BLaER1 treated with 17β-estradiol and CSF1 and Interleukin-3, amounts not matched to agents 10 nM and 100 nM (cell line): ENCODE measurements around the gene MTMR12.

Source experiments
- H3K27ac ChIP-seq, 11 experiments: shearing (Covaris generic); formaldehyde crosslinking; 2 replicates each; pipeline ENCODE4 v1.8.1; 2022
- H3K27me3 ChIP-seq, 11 experiments: shearing (Covaris generic); formaldehyde crosslinking; 2 replicates each; pipeline ENCODE4 v1.8.1; 2022
- H3K36me3 ChIP-seq, 11 experiments: shearing (Covaris generic); formaldehyde crosslinking; 2 replicates each; pipeline ENCODE4 v1.8.1; 2022
- H3K4me1 ChIP-seq, 10 experiments: shearing (Covaris generic); formaldehyde crosslinking; 2 replicates each; pipeline ENCODE4 v1.8.1; 2022
- H3K4me2 ChIP-seq, 11 experiments: shearing (Covaris generic); formaldehyde crosslinking; 2 replicates each; pipeline ENCODE4 v1.8.1; 2022
- H3K4me3 ChIP-seq, 10 experiments: shearing (Covaris generic); formaldehyde crosslinking; 2 replicates each; pipeline ENCODE4 v1.8.1; 2022
- H3K9ac ChIP-seq, 11 experiments: shearing (Covaris generic); formaldehyde crosslinking; 2 replicates each; pipeline ENCODE4 v1.8.1; 2022
- H3K9me3 ChIP-seq, 11 experiments: shearing (Covaris generic); formaldehyde crosslinking; replicated peaks in 1 of 11; 2 replicates each; pipeline ENCODE4 v1.8.1; 2022
- H4K20me1 ChIP-seq, 11 experiments: shearing (Covaris generic); formaldehyde crosslinking; 2 replicates each; pipeline ENCODE4 v1.8.1; 2022
- Cebpa-rat ChIP-seq, 11 experiments: shearing (Covaris generic); IDR thresholded peaks; 2 replicates each; pipeline ENCODE4 v1.8.1; 2022

Gene MTMR12

DNA sequence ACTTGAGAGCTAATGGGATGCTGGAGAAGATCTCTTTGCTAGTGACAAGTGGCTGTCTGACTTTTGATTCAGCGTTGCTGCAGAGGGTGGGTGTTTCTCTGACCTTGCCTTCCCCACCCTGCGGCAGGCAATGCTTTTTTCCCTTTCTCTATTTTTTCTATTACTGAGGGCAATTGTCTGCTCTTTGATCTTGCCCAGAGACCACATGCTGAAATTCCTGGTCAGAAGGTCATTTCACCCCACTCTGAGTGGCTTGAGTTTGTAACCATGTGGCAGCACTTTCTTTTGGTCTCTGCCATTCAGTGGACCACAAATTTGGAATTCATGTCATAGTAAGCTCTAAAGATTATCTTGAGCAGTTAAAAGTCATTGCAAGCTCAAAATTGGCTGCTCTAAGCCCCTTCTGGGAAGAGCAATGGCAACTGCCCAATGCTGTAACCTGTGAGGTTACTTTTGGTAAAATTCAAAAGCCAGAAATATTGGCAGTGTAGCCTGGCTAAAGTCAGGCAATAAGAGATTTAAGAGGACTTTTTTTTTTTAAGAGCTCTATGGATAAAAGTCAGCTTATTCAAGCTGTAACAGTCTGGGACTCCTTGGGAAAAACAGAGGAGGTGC, 30.4 kb upstream of the MTMR12 start:
- Histone ChIP-seq H3K9ac (no peak overlapping the region), H3K27ac (no peak overlapping the region), H3K27me3 (no peaks in the 10 kb centered on the region), H3K36me3 (peaks cover 0 to 7% (median 4%) of the 10 kb centered on the region in 11 experiments; a peak in 3 of 22 replicates), H4K20me1 (no peaks in the 10 kb centered on the region), H3K4me1 (no peaks in the 10 kb centered on the region), H3K9me3 (peaks cover 93 to 98% (median 96%) of the 10 kb centered on the region in 11 experiments), H3K4me2 (no peak overlapping the region), H3K4me3 (no peak overlapping the region)
- no peak for TF ChIP-seq Cebpa-rat (IDR thresholded peaks at IDR 0.05)

DNA sequence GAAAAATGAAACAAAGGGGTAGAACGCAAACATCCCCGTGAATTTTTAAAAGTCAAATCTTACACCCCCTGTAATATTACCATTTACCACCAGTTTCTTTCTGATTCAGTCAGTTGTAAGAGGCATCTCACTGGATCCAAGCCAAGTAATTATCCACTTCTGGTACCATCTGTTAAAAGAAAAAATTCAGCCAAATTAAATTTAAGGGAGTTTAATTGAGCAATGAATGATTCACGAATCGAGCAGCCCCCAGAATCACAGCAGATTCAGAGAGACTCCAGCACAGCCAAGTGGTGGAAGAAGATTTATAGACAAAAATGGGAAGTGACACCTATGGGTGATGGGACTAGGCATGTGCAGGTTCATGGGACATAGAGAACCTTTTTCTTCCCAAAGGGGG, 29.9 kb upstream of the MTMR12 start:
- peaks cover 93 to 98% (median 96%) of the 10 kb centered on the region in 11 experiments for H3K9me3 ChIP-seq
- H3K36me3 ChIP-seq: peaks cover 0 to 5% (median under 1%) of the 10 kb centered on the region in 11 experiments; a peak in 2 of 22 replicates
- no peaks in the 10 kb centered on the region for H3K4me1 ChIP-seq
- no peaks in the 10 kb centered on the region for H3K27me3 ChIP-seq
- H3K27ac ChIP-seq: no peak overlapping the region
- TF ChIP-seq Cebpa-rat (IDR thresholded peaks at IDR 0.05): no peak
- H3K9ac ChIP-seq: no peak overlapping the region
- no peaks in the 10 kb centered on the region for H4K20me1 ChIP-seq
- no peak overlapping the region for H3K4me3 ChIP-seq
- H3K4me2 ChIP-seq: no peak overlapping the region

DNA sequence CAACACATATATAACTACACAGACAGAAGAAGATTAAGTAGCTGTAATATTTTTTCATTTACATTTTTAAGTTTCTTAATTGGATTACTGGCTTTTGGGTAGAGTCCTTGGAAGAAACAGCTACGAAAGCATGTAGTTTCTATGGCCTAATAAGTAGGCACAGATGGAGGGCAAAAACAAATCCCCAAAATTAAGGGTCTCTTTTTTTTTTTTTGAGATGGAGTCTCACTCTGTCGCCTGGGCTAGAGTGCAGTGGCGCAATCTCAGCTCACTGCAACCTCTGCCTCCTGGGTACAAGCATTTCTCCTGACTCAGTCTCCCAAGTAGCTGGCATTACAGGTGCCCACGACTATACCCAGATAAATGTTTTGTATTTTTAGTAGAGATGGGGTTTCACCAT, 27.1 kb upstream of the MTMR12 start:
- Histone ChIP-seq H3K9me3 (peaks cover 89 to 100% (median 96%) of the 10 kb centered on the region in 11 experiments), H3K27me3 (no peaks in the 10 kb centered on the region)
- no peak for TF ChIP-seq Cebpa-rat (IDR thresholded peaks at IDR 0.05)

DNA sequence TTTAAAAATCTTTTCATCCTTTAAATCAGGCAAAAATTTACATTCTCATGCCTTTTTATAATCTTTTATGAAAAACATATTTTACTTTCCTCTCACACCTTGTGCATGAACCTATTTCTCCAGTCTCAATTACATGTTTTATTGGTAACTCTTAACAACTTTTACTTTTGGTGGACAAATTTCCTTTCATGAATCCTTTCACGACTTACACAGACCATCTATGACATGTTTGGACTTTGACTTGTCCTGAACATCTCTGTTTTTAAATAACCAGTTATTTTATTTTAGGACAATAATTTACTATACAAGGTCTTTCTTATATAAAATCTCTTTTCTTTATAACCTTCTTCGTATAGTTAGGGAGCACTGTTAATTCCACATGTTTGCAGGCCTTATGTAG, 26.5 kb upstream of the MTMR12 start:
- no peak overlapping the region for H3K9ac ChIP-seq
- H3K9me3 ChIP-seq: peaks cover 82 to 99% (median 93%) of the 10 kb centered on the region in 11 experiments
- no peaks in the 10 kb centered on the region for H3K4me1 ChIP-seq
- H3K4me3 ChIP-seq: peak overlapping the region in 1 of 10 experiments; percentile 31; a peak in 3 of 20 replicates
- H3K36me3 ChIP-seq: peaks cover 0 to 5% (median 0%) of the 10 kb centered on the region in 11 experiments; a peak in 1 of 22 replicates
- TF ChIP-seq Cebpa-rat (IDR thresholded peaks at IDR 0.05): no peak
- H3K4me2 ChIP-seq: no peak overlapping the region
- no peaks in the 10 kb centered on the region for H3K27me3 ChIP-seq
- no peak overlapping the region for H3K27ac ChIP-seq
- no peaks in the 10 kb centered on the region for H4K20me1 ChIP-seq

More for the DNA sequence above, 27.1 kb upstream of the MTMR12 start:
- H3K4me3 ChIP-seq: peak overlapping the region in 1 of 10 experiments; percentile 6; a peak in 3 of 20 replicates
- no peak overlapping the region for H3K4me2 ChIP-seq
- H3K4me1 ChIP-seq: no peaks in the 10 kb centered on the region
- H4K20me1 ChIP-seq: no peaks in the 10 kb centered on the region
- H3K36me3 ChIP-seq: peaks cover 0 to 5% (median 0%) of the 10 kb centered on the region in 11 experiments; a peak in 1 of 22 replicates
- no peak overlapping the region for H3K9ac ChIP-seq
- H3K27ac ChIP-seq: no peak overlapping the region

DNA sequence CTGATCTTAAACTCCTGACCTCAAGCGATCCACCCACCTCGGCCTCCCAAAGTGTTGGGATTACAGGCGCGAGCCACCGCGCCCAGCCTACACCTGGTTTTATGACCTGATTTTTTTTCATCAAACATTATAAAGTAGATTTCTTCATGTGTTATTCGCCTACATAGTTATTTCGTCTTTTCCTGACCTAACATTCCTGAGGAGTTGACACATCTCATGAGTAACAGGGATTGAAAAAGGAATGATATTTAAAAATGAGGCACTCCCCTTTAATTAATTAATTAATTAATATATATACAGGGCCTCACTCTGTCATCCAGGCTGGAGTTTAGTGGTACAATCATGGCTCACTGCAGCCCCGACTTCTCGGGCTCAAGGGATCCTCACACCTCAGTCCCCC, 20.2 kb upstream of the MTMR12 start:
- Histone ChIP-seq H4K20me1 (no peaks in the 10 kb centered on the region), H3K4me3 (no peak overlapping the region), H3K36me3 (no peaks in the 10 kb centered on the region), H3K9me3 (peaks cover 22 to 42% (median 35%) of the 10 kb centered on the region in 11 experiments), H3K4me2 (no peak overlapping the region), H3K4me1 (no peaks in the 10 kb centered on the region), H3K9ac (no peak overlapping the region), H3K27me3 (no peaks in the 10 kb centered on the region), H3K27ac (no peak overlapping the region)
- no peak for TF ChIP-seq Cebpa-rat (IDR thresholded peaks at IDR 0.05)

DNA sequence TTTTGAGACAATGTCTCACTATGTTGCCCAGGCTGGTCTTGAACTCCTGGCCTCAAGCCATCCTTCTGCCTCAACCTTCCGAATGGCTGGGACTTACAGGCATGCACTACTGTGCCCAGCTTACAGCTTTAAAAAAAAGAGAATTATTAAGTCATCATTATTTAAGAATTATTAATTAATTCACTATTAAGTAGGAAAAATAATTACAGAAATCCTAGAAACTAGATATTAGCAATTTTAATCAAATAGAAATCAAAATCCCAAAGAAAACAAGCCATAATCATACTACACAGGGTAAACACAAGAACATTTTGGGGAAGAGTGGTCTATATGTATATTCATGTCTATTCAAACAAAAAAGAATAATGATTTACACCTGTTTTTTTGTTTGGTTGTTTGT, 19.6 kb upstream of the MTMR12 start:
- no peak overlapping the region for H3K27ac ChIP-seq
- no peak overlapping the region for H3K4me2 ChIP-seq
- no peaks in the 10 kb centered on the region for H3K27me3 ChIP-seq
- H3K36me3 ChIP-seq: no peaks in the 10 kb centered on the region
- no peak overlapping the region for H3K9ac ChIP-seq
- H4K20me1 ChIP-seq: no peaks in the 10 kb centered on the region
- H3K4me3 ChIP-seq: no peak overlapping the region
- no peak for TF ChIP-seq Cebpa-rat (IDR thresholded peaks at IDR 0.05)
- H3K4me1 ChIP-seq: no peaks in the 10 kb centered on the region
- H3K9me3 ChIP-seq: peaks cover 16 to 36% (median 29%) of the 10 kb centered on the region in 11 experiments; a peak in 19 of 22 replicates

DNA sequence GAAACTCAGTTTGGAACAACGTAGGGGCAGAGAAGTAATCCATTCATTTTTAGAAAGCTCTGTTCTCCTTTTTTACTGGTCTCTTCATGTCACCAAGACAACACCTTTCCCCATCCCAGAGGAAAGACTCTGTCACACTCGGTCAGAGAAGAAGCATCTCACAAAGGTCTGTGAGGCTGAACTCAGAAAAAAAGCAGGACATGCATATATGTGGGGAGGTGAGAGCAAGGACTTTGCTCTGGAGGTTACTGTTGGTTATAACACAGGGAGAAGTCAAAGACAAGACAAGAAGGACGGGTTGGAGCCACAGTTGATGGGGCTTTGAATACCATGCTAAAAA, 19.2 kb upstream of the MTMR12 start:
- no peaks in the 10 kb centered on the region for H3K27me3 ChIP-seq
- no peak overlapping the region for H3K4me2 ChIP-seq
- H3K9ac ChIP-seq: no peak overlapping the region
- H3K27ac ChIP-seq: no peak overlapping the region
- H3K36me3 ChIP-seq: no peaks in the 10 kb centered on the region
- H3K9me3 ChIP-seq: peaks cover 11 to 31% (median 25%) of the 10 kb centered on the region in 11 experiments; a peak in 19 of 22 replicates
- no peaks in the 10 kb centered on the region for H4K20me1 ChIP-seq
- no peaks in the 10 kb centered on the region for H3K4me1 ChIP-seq
- no peak for TF ChIP-seq Cebpa-rat (IDR thresholded peaks at IDR 0.05)
- H3K4me3 ChIP-seq: no peak overlapping the region

DNA sequence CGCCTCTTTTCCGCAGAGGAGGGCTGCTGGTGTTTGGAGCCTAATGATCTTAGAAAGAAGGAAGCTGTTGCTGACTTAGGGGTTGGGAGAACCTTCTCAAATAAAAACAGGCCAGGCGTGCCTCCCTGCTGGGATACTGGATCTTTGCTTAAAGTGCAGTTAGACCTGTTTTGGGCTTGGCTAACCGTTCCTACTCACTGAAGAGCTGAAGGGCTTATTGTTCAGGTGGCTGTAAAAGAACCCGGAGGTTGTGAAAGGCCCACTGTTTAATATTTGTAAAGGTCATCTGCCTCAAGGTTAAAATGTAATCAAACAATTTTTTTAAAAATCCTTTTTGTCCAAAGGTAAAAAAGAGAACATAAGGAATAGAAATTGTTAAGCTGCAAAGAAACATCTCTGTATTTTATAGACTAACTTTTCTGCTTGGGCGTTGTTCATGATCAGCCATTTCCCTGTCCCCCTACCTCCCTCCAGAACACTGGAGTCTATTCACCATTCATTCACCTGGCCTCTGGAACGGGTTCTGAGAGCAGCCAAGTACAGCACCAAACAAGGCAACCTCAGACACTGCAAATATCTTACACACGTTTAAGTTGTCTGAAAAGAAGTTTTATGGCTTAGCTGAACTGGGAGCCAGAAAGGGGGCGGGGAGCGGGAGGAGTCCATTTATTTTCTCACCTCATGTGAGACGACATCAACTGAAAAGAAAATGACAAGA, 18.6 kb upstream of the MTMR12 start:
- H3K4me2 ChIP-seq: no peak overlapping the region
- peaks cover 6 to 26% (median 19%) of the 10 kb centered on the region in 11 experiments; a peak in 18 of 22 replicates for H3K9me3 ChIP-seq
- no peak overlapping the region for H3K27ac ChIP-seq
- H3K9ac ChIP-seq: no peak overlapping the region
- no peaks in the 10 kb centered on the region for H4K20me1 ChIP-seq
- H3K27me3 ChIP-seq: no peaks in the 10 kb centered on the region
- no peak overlapping the region for H3K4me3 ChIP-seq
- TF ChIP-seq Cebpa-rat (IDR thresholded peaks at IDR 0.05): no peak
- no peaks in the 10 kb centered on the region for H3K4me1 ChIP-seq
- H3K36me3 ChIP-seq: no peaks in the 10 kb centered on the region

DNA sequence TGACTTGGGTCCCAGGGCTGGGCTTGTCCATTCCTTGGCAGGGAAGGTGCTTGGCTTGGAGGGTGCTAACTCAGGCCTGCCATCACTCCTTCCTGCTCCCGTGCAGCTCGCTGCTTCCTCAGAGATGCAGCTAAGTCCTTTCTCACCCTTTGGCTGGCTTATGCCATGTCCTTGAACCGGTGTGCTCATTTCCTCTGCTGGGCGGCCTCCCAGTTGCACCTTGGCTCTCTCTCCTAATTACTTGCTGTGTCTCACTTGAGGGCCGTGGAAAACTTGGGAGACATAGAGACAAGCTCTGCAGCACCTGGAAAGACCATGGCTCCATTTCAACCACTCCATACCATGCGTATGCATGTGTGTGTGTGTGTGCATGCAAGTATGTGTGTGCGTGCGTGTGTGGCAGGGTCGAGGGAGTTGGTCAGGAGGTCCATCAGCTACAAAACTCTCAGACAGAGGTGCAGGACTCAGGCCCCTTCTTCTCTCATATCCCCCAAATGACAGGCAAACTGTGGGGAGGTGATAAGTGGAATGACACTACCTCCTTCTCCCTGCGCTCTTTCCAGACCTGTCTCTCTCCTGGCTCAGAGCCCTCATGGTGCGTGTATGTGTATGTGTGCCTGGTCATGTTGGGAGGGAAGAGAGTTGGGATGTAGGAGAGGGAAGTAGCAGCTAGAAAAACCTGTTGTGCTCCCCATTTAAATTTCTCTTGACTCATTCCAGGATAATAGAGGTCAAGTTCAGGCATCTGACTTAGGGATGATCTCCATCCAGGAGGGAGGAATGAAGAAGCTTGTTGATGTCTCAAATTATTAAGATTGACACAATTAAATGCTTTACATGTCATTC, 17.6 kb upstream of the MTMR12 start:
- no peak for TF ChIP-seq Cebpa-rat (IDR thresholded peaks at IDR 0.05)
- no peak overlapping the region for H3K27ac ChIP-seq
- H3K27me3 ChIP-seq: no peaks in the 10 kb centered on the region
- no peaks in the 10 kb centered on the region; a peak in 3 of 20 replicates for H3K4me1 ChIP-seq
- peaks cover 0 to 16% (median 10%) of the 10 kb centered on the region in 11 experiments; a peak in 10 of 22 replicates for H3K9me3 ChIP-seq
- no peaks in the 10 kb centered on the region for H3K36me3 ChIP-seq
- no peak overlapping the region for H3K4me3 ChIP-seq
- no peaks in the 10 kb centered on the region for H4K20me1 ChIP-seq
- H3K9ac ChIP-seq: no peak overlapping the region
- no peak overlapping the region for H3K4me2 ChIP-seq
